Tibial artery (tissue), 4 donors: ENCODE results near the gene PPP1R3A.

Experiments
- DNase-seq, 2 donors: peaks; one replicate each; pipeline ENCODE4 v3.0.0-alpha.2; 2019
- H3K27ac ChIP-seq, 2 donors: fragments of 200-600 bp; sonication (generic) in 1 of 2; 1 replicate in 1 of 2; 2 replicates in 1 of 2; pipeline ENCODE4 v1.5.1; 2018 to 2019; ENCODE audit warnings: mild to moderate bottlenecking in 1 of 2
- H3K27me3 ChIP-seq, 2 donors: fragments of 200-600 bp; sonication (generic) in 1 of 2; one replicate each; pipeline versions ENCODE4 v1.5.1 to v1.6.0; 2016 to 2019
- H3K36me3 ChIP-seq, 3 donors: fragments of 200-600 bp; sonication (generic) in 2 of 3; one replicate each; pipeline ENCODE4 v1.5.1; 2016 to 2019; ENCODE audit warnings: mild to moderate bottlenecking in 2 of 3
- H3K4me1 ChIP-seq, 4 donors: fragments of 200-600 bp; sonication (generic) in 2 of 4; 1 replicate in 3 of 4; 2 replicates in 1 of 4; pipeline ENCODE4 v1.5.1; 2016 to 2019
- H3K4me3 ChIP-seq, 2 donors: fragments of 200-600 bp; sonication (generic) in 1 of 2; 1 replicate in 1 of 2; 2 replicates in 1 of 2; pipeline ENCODE4 v1.5.1; 2018 to 2019; ENCODE audit warnings: mild to moderate bottlenecking in 2 of 2
- H3K9me3 ChIP-seq, 3 donors: fragments of 200-600 bp; sonication (generic) in 1 of 3; one replicate each; pipeline ENCODE4 v1.5.1; 2016 to 2019
- intact Hi-C: fragments of 100-400 bp; cut with DNase I; formaldehyde crosslinking; loops from one replicate; pipeline ENCODE4 v1.15.0; 2023; ENCODE audit warnings: low total_unique reads
- TF ChIP-seq, protein P1 (sequence below), 2 experiments: fragments of 200-600 bp in 1 of 2; fragments of 450-650 bp in 1 of 2; IDR thresholded peaks; one replicate each; pipeline ENCODE4 v1.5.1; 2017 to 2019; ENCODE audit warnings: antibody characterized with exemption in 2 of 2, mild to moderate bottlenecking in 1 of 2, moderate library complexity in 1 of 2

PPP1R3A gene

DNA sequence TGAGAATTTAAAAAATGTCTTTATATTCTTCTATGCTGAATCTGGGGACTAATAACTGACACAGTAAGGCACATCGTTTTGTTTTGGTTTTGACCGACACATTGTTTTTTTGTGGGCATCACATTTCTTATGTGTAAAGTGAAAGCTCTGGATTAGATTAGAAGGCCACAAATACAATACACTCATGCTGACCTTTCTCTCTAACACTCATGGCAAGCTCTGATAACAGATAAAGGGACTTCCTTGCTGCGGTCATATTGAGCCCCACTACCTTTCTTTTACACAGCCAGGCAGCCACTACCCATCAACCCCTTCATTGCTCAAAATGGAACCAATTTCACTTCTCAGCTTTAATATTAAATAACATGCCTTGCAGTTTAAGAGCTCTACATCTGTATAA is 26.0 kb downstream of the PPP1R3A start:
- Histone ChIP-seq H3K4me1 (no peaks in the 10 kb centered on the region), H3K4me3 (no peak overlapping the region), H3K27ac (no peak overlapping the region), H3K36me3 (no peaks in the 10 kb centered on the region), H3K27me3 (no peaks in the 10 kb centered on the region), H3K9me3 (no peaks in the 10 kb centered on the region)
- DNase-seq, result no peak
- intact Hi-C loops, result no loop called here
- TF ChIP-seq, protein P1, sequence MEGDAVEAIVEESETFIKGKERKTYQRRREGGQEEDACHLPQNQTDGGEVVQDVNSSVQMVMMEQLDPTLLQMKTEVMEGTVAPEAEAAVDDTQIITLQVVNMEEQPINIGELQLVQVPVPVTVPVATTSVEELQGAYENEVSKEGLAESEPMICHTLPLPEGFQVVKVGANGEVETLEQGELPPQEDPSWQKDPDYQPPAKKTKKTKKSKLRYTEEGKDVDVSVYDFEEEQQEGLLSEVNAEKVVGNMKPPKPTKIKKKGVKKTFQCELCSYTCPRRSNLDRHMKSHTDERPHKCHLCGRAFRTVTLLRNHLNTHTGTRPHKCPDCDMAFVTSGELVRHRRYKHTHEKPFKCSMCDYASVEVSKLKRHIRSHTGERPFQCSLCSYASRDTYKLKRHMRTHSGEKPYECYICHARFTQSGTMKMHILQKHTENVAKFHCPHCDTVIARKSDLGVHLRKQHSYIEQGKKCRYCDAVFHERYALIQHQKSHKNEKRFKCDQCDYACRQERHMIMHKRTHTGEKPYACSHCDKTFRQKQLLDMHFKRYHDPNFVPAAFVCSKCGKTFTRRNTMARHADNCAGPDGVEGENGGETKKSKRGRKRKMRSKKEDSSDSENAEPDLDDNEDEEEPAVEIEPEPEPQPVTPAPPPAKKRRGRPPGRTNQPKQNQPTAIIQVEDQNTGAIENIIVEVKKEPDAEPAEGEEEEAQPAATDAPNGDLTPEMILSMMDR (IDR thresholded peaks at IDR 0.05), result no peak

DNA sequence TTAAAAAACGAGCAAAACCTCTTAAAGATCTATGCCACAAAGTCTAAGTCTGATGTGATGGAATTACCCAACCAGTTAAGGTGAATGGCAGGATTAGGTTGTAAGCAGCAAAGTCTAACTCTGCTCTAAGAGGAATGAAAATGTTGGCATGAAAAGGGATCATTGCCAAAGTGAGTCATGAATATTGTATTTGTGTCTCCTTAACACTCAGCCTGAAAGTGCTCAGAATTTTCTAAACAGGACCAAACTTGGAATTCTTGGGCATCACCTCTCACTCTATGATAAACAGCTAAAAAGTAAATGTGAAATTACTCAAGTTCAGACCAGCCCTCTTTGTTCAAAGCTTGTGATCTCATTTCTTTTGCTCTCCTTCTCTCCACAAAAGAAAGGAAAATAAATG is 27.0 kb downstream of the PPP1R3A start:
- H3K4me3 ChIP-seq, result no peak overlapping the region
- TF ChIP-seq, protein P1 (IDR thresholded peaks at IDR 0.05), result no peak
- H3K4me1 ChIP-seq, result no peaks in the 10 kb centered on the region
- intact Hi-C loops, result no loop called here
- no peak overlapping the region for H3K27ac ChIP-seq
- no peaks in the 10 kb centered on the region for H3K36me3 ChIP-seq
- no peaks in the 10 kb centered on the region for H3K27me3 ChIP-seq
- DNase-seq, result no peak
- no peaks in the 10 kb centered on the region for H3K9me3 ChIP-seq

DNA sequence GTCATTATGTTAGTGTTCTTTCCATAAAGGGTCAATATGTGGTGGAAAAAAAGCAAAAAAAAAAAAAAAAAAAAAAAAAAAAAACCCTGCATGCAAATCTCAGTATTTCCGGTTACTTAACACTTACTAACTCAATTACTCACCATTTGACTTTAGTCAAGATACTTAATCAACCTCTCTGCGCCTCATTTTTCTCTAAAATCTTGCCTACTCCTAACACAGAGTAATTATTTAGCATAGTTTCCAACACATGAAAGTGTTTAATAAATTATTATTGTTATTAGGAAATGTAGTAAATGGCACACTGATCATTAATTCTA is 27.8 kb downstream of the PPP1R3A start:
- H3K4me3 ChIP-seq, result no peak overlapping the region
- no peaks in the 10 kb centered on the region for H3K27me3 ChIP-seq
- H3K4me1 ChIP-seq, result no peaks in the 10 kb centered on the region
- H3K27ac ChIP-seq, result no peak overlapping the region
- no peaks in the 10 kb centered on the region for H3K9me3 ChIP-seq
- intact Hi-C loops, result no loop called here
- H3K36me3 ChIP-seq, result no peaks in the 10 kb centered on the region
- DNase-seq, result no peak
- TF ChIP-seq, protein P1 (IDR thresholded peaks at IDR 0.05), result no peak

DNA sequence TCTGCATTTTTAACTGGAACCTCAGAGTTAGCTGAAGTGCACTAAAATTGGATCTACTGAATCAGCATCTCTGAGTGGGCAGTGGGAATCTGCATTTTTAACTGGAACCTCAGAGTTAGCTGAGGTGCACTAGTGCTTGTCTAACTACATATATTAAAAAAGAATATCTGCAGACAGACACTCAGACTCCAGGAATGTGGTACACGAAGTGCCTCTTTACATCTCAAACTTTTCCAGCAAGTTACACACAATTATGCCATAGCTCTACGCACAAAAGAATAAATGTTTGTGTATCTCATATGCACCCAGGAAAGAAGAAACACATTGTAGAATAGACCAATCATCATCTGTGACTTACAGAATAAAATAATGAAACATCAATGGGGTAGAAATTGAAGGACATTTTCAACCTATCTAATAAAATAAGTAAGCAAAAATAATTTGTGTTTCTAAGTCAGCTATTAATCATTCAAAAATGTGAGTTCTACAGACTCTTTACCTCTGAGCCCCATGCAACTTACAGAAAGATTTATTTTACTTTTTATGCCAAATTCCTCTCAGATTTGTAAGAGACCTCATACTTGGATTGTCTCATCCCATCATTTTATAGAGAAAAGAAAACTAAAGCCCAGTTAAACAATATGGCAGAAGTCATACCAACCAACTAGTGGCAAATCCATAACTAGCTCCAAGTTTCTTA is 28.3 kb downstream of the PPP1R3A start:
- TF ChIP-seq, protein P1 (IDR thresholded peaks at IDR 0.05), result no peak
- DNase-seq, result no peak
- Histone ChIP-seq H3K4me3 (no peak overlapping the region), H3K27me3 (no peaks in the 10 kb centered on the region), H3K4me1 (no peaks in the 10 kb centered on the region), H3K36me3 (no peaks in the 10 kb centered on the region), H3K9me3 (no peaks in the 10 kb centered on the region), H3K27ac (no peak overlapping the region)
- intact Hi-C loops, result no loop called here

DNA sequence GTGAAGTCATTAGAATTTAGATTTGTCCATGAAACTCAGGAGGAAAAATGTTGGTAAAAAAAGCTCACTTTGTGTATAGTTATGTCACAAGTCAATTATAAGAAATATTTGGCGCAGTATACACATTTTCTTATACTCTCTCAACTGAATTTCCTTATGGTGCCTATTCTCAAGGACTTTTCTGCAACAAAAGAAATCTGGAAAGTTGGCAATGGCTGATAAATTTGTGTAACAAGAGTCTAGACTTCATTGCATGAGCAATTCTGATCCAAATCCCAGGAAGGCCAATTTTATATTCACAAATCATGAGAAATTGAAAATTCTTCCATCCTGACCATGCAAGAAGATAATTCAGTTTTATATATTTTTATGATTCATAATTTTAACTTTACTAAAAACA is 35.7 kb downstream of the PPP1R3A start:
- intact Hi-C loops, result no loop called here
- TF ChIP-seq, protein P1 (IDR thresholded peaks at IDR 0.05), result no peak
- H3K9me3 ChIP-seq, result no peaks in the 10 kb centered on the region
- H3K4me1 ChIP-seq, result no peaks in the 10 kb centered on the region
- DNase-seq, result no peak
- H3K4me3 ChIP-seq, result no peak overlapping the region
- no peaks in the 10 kb centered on the region for H3K27me3 ChIP-seq
- no peaks in the 10 kb centered on the region for H3K36me3 ChIP-seq
- no peak overlapping the region for H3K27ac ChIP-seq

DNA sequence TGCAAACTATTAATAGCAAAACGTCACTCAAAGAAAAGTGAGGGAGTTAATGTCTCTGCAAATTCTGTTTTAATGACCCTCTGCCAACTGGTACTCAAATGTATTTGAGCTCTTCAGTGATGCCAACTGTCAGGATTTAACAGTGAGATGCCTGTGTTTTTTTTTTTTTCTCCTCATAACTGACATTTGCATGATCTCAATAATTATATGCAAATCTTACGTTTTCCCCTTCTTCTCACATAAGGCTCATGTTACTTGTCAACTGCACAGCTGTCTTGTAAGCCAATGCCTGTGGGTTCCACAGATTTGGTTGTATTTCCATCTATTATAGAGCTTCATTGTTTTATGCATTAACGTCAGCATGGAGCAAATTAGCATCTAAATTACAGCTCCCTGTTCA is 38.2 kb downstream of the PPP1R3A start:
- Histone ChIP-seq H3K27ac (no peak overlapping the region), H3K4me1 (no peaks in the 10 kb centered on the region), H3K27me3 (no peaks in the 10 kb centered on the region), H3K36me3 (no peaks in the 10 kb centered on the region), H3K4me3 (no peak overlapping the region), H3K9me3 (no peaks in the 10 kb centered on the region)
- intact Hi-C loops, result no loop called here
- TF ChIP-seq, protein P1 (IDR thresholded peaks at IDR 0.05), result no peak
- no peak for DNase-seq
